ENCODE data around the gene PRPS2. TPM values are rescaled to one million over a fixed set of nuclear protein-coding genes. Genes with fewer than 3 reads are reported as not detected.
A peak's percentile ranks its signal among the peaks of the same experiment; 100 is the strongest.

PRPS2 gene
- total RNA-seq, 4 donors from 2014 or later: 16.6 to 31.7 (median 27.2) TPM

DNA sequence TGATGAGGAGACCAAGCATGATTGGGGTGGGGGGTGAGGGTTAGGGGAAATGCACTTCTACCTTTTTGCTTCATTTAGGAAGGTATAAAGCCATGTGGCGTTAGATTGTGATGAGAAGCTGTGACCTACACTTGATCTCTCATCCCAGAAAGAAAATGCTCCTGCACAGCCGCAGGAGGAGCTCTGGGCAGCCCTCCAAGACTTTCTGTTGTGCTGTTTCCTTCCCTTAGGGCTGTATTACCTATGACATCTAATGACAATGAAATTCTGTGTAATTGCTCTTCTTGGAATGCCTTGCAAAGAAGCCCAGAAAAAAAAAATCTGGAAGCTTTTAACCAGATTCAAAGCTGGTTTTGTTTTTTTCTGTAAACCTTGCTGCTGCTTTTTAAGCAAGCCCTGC lies 13.4 kb downstream of the PRPS2 start:
- Histone ChIP-seq H3K36me3 (no peaks in the 10 kb centered on the region), H3K4me3 (replicated peaks in 1 of 3) (no peak overlapping the region), H3K9me3 (no peaks in the 10 kb centered on the region), H3K27ac (no peak overlapping the region), H3K4me1 (no peaks in the 10 kb centered on the region), H3K27me3 (no peaks in the 10 kb centered on the region)
- intact Hi-C loops (cut with DNase I): no loop called here
- WGBS, 2 donors: 68 to 82% methylated on average over 2 of the region's 2 CpGs
- TF ChIP-seq POLR2A (IDR thresholded peaks at IDR 0.05): no peak
- TF ChIP-seq, protein P1, sequence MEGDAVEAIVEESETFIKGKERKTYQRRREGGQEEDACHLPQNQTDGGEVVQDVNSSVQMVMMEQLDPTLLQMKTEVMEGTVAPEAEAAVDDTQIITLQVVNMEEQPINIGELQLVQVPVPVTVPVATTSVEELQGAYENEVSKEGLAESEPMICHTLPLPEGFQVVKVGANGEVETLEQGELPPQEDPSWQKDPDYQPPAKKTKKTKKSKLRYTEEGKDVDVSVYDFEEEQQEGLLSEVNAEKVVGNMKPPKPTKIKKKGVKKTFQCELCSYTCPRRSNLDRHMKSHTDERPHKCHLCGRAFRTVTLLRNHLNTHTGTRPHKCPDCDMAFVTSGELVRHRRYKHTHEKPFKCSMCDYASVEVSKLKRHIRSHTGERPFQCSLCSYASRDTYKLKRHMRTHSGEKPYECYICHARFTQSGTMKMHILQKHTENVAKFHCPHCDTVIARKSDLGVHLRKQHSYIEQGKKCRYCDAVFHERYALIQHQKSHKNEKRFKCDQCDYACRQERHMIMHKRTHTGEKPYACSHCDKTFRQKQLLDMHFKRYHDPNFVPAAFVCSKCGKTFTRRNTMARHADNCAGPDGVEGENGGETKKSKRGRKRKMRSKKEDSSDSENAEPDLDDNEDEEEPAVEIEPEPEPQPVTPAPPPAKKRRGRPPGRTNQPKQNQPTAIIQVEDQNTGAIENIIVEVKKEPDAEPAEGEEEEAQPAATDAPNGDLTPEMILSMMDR (IDR thresholded peaks at IDR 0.05): no peak
- no peak for DNase-seq

DNA sequence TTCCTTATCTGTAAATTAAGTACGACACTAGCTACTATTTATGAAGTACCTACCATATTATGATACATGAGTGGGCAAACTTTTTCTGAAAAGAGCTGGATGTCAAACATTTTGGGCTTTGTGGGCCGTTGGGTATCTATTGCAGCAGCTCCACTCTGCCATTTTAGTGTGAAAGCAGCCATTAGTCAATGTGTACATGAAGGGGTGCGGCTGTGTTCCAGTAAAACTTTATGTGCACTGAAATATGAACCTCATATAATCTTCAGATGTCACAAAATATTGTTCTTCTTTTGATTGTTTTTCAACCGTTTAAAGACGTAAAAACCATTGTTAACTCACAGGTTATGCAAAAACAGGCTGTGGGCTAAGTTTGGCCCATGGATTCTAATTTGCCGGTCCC lies 14.1 kb downstream of the PRPS2 start:
- intact Hi-C loops (cut with DNase I): no loop called here
- no peaks in the 10 kb centered on the region for H3K4me1 ChIP-seq
- no peak overlapping the region for H3K4me3 ChIP-seq (replicated peaks in 1 of 3)
- TF ChIP-seq, protein P1 (IDR thresholded peaks at IDR 0.05): no peak
- no peak for TF ChIP-seq POLR2A (IDR thresholded peaks at IDR 0.05)
- no peaks in the 10 kb centered on the region for H3K36me3 ChIP-seq
- H3K27me3 ChIP-seq: no peaks in the 10 kb centered on the region
- H3K27ac ChIP-seq: no peak overlapping the region
- DNase-seq: no peak
- WGBS, 2 donors: 96% methylated on average over 6 of the region's 6 CpGs
- no peaks in the 10 kb centered on the region for H3K9me3 ChIP-seq

DNA sequence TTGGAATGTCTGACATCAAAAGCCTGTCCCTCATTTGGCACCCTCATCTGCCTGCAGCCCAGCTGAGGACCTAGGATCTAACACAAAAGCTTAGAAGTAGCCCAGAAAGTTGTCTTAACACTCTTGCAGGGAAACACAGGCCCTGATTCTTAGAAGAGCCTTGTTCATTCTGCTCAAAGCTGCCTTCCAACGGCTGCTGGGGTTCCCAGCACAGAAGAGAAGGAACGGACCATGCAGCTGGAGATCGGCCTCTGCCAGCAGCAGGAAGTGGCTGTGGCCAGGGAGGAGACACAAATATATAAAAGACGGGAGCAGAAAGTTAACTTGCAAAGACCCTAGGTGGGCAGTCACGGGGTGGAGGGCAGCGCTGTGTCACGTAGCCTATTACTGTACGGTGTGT lies 20.4 kb downstream of the PRPS2 start:
- TF ChIP-seq POLR2A (IDR thresholded peaks at IDR 0.05): no peak
- TF ChIP-seq, protein P1 (IDR thresholded peaks at IDR 0.05): no peak
- H3K9me3 ChIP-seq: no peaks in the 10 kb centered on the region
- no peaks in the 10 kb centered on the region for H3K27me3 ChIP-seq
- WGBS, 2 donors: 92 to 93% methylated on average over 8 of the region's 8 CpGs
- intact Hi-C loops (cut with DNase I): no loop called here
- no peak for DNase-seq
- no peaks in the 10 kb centered on the region for H3K36me3 ChIP-seq
- no peak overlapping the region for H3K4me3 ChIP-seq (replicated peaks in 1 of 3)
- H3K4me1 ChIP-seq: no peaks in the 10 kb centered on the region
- no peak overlapping the region for H3K27ac ChIP-seq

DNA sequence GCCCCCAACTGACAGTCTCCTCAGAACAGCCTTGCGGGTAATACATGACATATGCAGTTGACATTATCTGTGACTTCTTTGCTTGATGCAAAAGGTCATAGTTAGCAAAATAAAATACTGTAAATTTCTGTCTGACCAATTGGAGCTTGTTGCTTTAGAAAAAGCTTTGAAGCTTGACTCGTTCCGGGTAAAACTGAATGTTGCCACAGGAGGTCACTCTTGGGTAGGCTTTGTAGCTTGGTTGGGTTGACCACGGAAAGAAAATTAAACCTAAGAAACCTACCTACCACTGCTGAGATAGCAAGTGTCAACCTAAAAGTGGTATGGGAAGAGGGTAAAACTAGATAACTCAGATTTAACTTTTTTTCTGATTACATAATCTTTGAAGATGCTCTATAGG lies 23.2 kb downstream of the PRPS2 start:
- intact Hi-C loops (cut with DNase I): no loop called here
- WGBS, 2 donors: 22 to 31% methylated on average over 4 of the region's 4 CpGs
- Histone ChIP-seq H3K27me3 (no peaks in the 10 kb centered on the region), H3K27ac (no peak overlapping the region), H3K4me3 (replicated peaks in 1 of 3) (no peak overlapping the region), H3K36me3 (no peaks in the 10 kb centered on the region), H3K9me3 (no peaks in the 10 kb centered on the region), H3K4me1 (no peaks in the 10 kb centered on the region)
- peak; percentile 32 to 33 for DNase-seq
- no peak for TF ChIP-seq POLR2A (IDR thresholded peaks at IDR 0.05)
- TF ChIP-seq, protein P1 (IDR thresholded peaks at IDR 0.05): peak in 4 of 6 experiments; percentile 28 to 44 (median 38)

DNA sequence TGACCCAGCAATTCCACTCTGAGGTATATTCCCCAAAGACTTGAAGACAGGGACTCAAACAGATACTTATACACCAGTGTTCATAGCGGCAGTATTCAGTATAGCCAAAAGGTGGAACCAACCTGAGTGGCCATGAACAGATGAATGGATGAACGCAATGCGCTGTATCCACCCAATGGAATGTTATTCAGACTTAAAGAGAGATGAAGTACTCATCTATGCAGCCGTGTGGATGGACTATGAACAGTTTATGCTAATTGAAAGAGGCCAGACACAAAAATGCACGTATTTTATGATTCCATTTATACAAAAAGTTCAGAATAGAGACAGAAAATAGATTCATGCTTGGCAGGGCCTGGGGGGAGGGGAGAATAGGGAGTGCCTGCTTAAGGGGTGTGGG lies 26.3 kb downstream of the PRPS2 start:
- no peaks in the 10 kb centered on the region for H3K36me3 ChIP-seq
- H3K4me1 ChIP-seq: no peaks in the 10 kb centered on the region
- TF ChIP-seq, protein P1 (IDR thresholded peaks at IDR 0.05): no peak
- no peak for TF ChIP-seq POLR2A (IDR thresholded peaks at IDR 0.05)
- H3K9me3 ChIP-seq: no peaks in the 10 kb centered on the region
- WGBS, 2 donors: 74 to 99% methylated on average over 5 of the region's 5 CpGs
- DNase-seq: no peak
- intact Hi-C loops (cut with DNase I): no loop called here
- H3K4me3 ChIP-seq (replicated peaks in 1 of 3): no peak overlapping the region
- H3K27ac ChIP-seq: no peak overlapping the region
- H3K27me3 ChIP-seq: no peaks in the 10 kb centered on the region
